Smooth muscle cell (in vitro differentiated cells): ENCODE results near the gene TXNDC17. TPM values are rescaled to one million over a fixed set of nuclear protein-coding genes. Genes with fewer than 3 reads are reported as not detected.

ENCODE experiments used
- DNase-seq: peaks from one replicate; lab custom pipeline; 2025; ENCODE audit not compliant: unreplicated experiment; lab: John Stamatoyannopoulos, UW
- H2AFZ ChIP-seq: fragments of 200-600 bp; sonication (generic); 2 replicates; pipeline ENCODE4 v1.6.0; 2016; ENCODE audit warnings: antibody characterized with exemption, low read depth, mild to moderate bottlenecking
- H3F3A ChIP-seq: fragments of 200-600 bp; sonication (generic); 2 replicates; pipeline ENCODE4 v1.6.0; 2017; ENCODE audit warnings: antibody characterized with exemption, low read depth
- H3K27ac ChIP-seq: fragments of 200-600 bp; sonication (generic); 2 replicates; pipeline ENCODE4 v1.5.1; 2016; ENCODE audit warnings: low read depth, mild to moderate bottlenecking
- H3K27me3 ChIP-seq: fragments of 200-600 bp; sonication (generic); 2 replicates; pipeline ENCODE4 v1.6.1; 2016; ENCODE audit warnings: low read depth, mild to moderate bottlenecking
- H3K36me3 ChIP-seq: fragments of 200-600 bp; sonication (generic); 2 replicates; pipeline ENCODE4 v1.5.1; 2016; ENCODE audit warnings: low read depth
- H3K4me1 ChIP-seq: fragments of 200-600 bp; sonication (generic); 2 replicates; pipeline ENCODE4 v1.5.1; 2016; ENCODE audit warnings: low read depth
- H3K4me2 ChIP-seq: fragments of 200-600 bp; sonication (generic); 2 replicates; pipeline ENCODE4 v1.6.0; 2016; ENCODE audit warnings: mild to moderate bottlenecking
- H3K4me3 ChIP-seq: fragments of 200-600 bp; sonication (generic); 2 replicates; pipeline ENCODE4 v1.5.1; 2016; ENCODE audit warnings: mild to moderate bottlenecking
- H3K79me2 ChIP-seq: fragments of 200-600 bp; sonication (generic); 2 replicates; pipeline ENCODE4 v1.6.0; 2016; ENCODE audit warnings: low read depth, mild to moderate bottlenecking
- H3K9ac ChIP-seq: fragments of 200-600 bp; sonication (generic); 2 replicates; pipeline ENCODE4 v1.6.0; 2016; ENCODE audit warnings: low read depth
- H3K9me3 ChIP-seq: fragments of 200-600 bp; sonication (generic); replicated peaks from 2 replicates; pipeline ENCODE4 v1.5.1; 2016; ENCODE audit warnings: low read depth
- H4K20me1 ChIP-seq: fragments of 200-600 bp; sonication (generic); 2 replicates; pipeline ENCODE4 v1.6.0; 2016; ENCODE audit warnings: low read depth
- WGBS: methylation state at CpG from one replicate; pipeline ENCODE4 v1.1.7; 2016; ENCODE audit warnings: low lambda C conversion rate; 5-methylcytosine and 5-hydroxymethylcytosine counted together
- polyA plus RNA-seq: library from polyadenylated mRNA; unstranded; fragments of >200 nt; fragmentation: Nextera tagmentation; extraction: Ambion mirVana; gene quantifications from 2 replicates; pipeline ENCODE4 v1.2.1, GENCODE V29; 2016
- total RNA-seq: library from RNA; depleted of rRNA; stranded (reverse); fragments of >200 nt; gene quantifications from 2 replicates; pipeline ENCODE4 v1.2.3, GENCODE V29; 2014
- TF ChIP-seq, protein P1 (sequence below): fragments of 200-600 bp; sonication (generic); IDR thresholded peaks from 2 replicates; pipeline ENCODE4 v1.5.1; 2017; ENCODE audit warnings: borderline replicate concordance, mild to moderate bottlenecking, antibody characterized with exemption; ENCODE audit not compliant: insufficient read depth, poor library complexity, severe bottlenecking

The TXNDC17 gene
- total and polyA plus RNA-seq, 2 experiments from 2014 or later: 363 to 431 TPM

DNA sequence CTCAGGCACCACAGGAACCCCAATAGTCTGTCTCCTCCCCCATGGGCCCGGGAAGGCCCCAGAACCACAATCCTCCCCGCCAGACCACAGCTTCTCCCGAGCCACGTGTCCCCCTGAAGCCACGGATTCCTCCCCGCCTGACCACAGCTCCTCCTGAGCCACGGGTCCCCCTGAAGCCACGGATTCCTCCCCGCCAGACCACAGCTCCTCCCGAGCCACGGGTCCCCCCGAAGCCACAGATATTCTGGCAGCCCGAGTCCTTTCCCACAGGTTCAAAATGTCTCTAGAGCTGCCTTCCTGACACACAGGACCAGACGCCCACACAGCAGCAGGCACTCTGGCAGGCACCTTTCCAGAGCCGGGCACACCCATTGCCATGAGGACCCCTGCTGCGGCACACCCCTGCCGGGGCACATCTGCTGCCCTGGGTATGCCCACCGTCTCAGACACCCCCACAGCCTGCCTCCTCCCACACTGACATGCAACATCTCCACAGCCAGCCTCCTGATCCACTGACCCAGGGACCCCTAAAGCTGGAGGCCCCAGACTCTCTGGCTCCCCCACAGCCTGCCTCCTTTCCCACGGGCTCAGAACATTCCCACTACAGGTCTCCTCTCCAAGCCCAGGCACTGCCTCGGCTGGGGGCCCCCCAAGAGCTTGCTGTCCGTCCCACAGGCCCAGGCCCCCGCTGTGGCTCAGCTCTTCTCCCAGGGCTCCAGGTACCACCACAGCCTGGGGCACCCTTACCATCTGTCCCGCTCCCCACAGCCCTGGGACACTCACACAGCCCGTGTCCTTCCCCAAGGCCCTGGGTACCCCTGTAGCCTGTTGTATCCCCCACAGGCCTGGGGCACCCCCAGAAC, 2.6 kb upstream of the TXNDC17 start:
- peaks cover 6% of the 10 kb centered on the region for H3F3A ChIP-seq
- DNase-seq: no peak
- H3K4me2 ChIP-seq: peak overlapping the region; percentile 90
- peaks cover 11% of the 10 kb centered on the region for H3K4me1 ChIP-seq
- H4K20me1 ChIP-seq: peaks cover 27% of the 10 kb centered on the region
- TF ChIP-seq, protein P1, sequence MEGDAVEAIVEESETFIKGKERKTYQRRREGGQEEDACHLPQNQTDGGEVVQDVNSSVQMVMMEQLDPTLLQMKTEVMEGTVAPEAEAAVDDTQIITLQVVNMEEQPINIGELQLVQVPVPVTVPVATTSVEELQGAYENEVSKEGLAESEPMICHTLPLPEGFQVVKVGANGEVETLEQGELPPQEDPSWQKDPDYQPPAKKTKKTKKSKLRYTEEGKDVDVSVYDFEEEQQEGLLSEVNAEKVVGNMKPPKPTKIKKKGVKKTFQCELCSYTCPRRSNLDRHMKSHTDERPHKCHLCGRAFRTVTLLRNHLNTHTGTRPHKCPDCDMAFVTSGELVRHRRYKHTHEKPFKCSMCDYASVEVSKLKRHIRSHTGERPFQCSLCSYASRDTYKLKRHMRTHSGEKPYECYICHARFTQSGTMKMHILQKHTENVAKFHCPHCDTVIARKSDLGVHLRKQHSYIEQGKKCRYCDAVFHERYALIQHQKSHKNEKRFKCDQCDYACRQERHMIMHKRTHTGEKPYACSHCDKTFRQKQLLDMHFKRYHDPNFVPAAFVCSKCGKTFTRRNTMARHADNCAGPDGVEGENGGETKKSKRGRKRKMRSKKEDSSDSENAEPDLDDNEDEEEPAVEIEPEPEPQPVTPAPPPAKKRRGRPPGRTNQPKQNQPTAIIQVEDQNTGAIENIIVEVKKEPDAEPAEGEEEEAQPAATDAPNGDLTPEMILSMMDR: no peak
- 94% methylated on average over 23 of the region's 24 CpGs for WGBS
- H3K4me3 ChIP-seq: no peak overlapping the region
- no peaks in the 10 kb centered on the region for H3K27me3 ChIP-seq
- peaks cover 45% of the 10 kb centered on the region for H3K79me2 ChIP-seq
- H3K27ac ChIP-seq: no peak overlapping the region
- no peak overlapping the region for H3K9ac ChIP-seq
- no peak overlapping the region for H2AFZ ChIP-seq
- H3K9me3 ChIP-seq: no peaks in the 10 kb centered on the region
- peaks cover 15% of the 10 kb centered on the region for H3K36me3 ChIP-seq

DNA sequence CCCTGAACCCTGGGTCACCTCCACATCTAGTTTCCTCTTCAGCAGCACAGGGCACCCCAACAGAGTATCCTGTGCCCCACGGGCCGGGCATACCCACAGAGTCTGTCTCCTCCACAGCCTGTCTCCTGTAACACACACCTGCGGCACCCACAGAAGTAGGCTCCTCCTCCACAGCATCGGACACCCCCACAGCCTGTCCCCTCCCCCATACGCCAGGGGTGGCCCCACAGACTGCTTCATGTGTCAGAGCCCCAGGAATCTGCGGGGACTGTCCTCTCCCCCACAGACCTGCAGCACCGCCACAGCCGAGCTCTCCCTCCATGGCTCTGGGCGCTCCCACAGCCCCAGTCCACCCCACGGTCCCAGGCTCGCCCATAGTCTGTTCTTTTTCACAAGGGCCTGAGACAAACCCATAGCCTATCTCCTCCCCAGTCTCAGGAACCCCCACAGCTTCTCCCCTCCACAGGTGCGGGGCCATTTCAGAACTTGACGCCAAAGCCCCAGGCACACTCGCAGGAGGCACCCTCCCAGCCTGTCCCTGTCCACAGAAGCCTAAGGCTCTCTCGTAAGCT, 1.8 kb upstream of the TXNDC17 start:
- Histone ChIP-seq H3K27me3 (no peaks in the 10 kb centered on the region), H2AFZ (no peak overlapping the region), H3K4me2 (peak overlapping the region; percentile 90), H3K9ac (peak overlapping the region; percentile 96), H3K79me2 (peaks cover 45% of the 10 kb centered on the region), H3F3A (peaks cover 6% of the 10 kb centered on the region), H3K36me3 (peaks cover 8% of the 10 kb centered on the region), H3K27ac (no peak overlapping the region), H3K4me1 (peaks cover 11% of the 10 kb centered on the region), H3K9me3 (no peaks in the 10 kb centered on the region), H4K20me1 (peaks cover 35% of the 10 kb centered on the region), H3K4me3 (peak overlapping the region; percentile 74)
- WGBS: 67% methylated on average over 15 of the region's 15 CpGs
- no peak for DNase-seq
- TF ChIP-seq, protein P1: no peak

DNA sequence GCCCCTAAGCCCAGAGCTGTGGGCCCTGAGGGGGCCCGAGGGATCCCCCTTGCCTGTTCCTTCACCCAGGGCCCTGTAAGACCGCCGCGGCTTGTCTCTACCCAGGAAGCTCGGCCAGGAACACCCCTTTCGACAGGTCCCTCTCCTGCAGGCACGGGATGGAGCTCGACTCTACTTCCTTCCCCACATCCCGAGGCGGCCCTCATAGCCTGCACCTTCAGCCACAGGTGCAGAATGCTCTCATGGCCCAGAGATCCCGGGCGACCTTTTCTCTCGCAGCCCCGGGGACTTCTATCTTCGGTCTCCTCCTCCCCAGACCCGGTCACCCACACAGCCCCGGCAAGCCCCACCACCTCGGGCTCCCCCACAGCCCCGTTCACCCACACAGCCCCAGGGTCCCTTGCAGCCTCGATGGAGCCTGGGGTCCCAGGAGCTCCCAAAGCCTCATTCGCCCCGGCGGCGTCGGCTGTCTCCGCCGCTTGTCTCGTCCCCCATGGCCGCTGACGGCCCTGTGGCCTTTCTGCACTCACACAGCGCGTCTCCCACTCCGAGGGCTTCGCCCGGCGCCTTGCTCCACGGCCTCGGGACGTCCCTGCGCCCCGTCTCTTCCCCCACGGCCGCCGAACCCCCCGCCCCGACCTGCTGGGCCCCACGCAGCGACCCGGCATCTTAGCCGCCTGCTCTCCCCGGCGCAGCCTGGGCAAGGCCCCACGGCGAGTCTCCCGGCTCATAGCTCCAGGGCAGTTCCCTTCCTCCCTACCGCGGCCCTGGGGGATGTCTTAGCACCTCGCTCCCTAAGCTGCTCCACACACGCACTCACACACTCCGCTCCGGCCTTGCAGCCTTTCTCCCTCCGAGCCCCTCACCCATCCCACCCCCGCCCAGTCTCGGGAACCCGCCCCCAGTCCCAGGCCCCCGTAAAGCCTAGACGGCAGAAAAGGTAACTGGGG, 999 bp upstream of the TXNDC17 start:
- Histone ChIP-seq H3F3A (peaks cover 6% of the 10 kb centered on the region), H3K4me3 (peak overlapping the region; percentile 74), H3K27me3 (no peaks in the 10 kb centered on the region), H3K4me1 (peaks cover 11% of the 10 kb centered on the region), H3K27ac (peak overlapping the region; percentile 96), H3K36me3 (peaks cover 3% of the 10 kb centered on the region), H3K9me3 (no peaks in the 10 kb centered on the region), H3K79me2 (peaks cover 45% of the 10 kb centered on the region), H4K20me1 (peaks cover 40% of the 10 kb centered on the region), H3K9ac (peak overlapping the region; percentile 96), H3K4me2 (peak overlapping the region; percentile 90), H2AFZ (peak overlapping the region; percentile 73)
- peak; percentile 71 for DNase-seq
- TF ChIP-seq, protein P1: no peak
- WGBS: 5% methylated on average over 39 of the region's 67 CpGs
